HG03342 (cell line): ENCODE results near the gene ADGRD1.
"Not testable (repeated sequence)": the region's sequence is repeated elsewhere in the genome, so short reads cannot be mapped to it uniquely, and the experiment has no call there.

ENCODE experiments used
- ATAC-seq: cut with Tn5 transposase; IDR thresholded peaks from one replicate; pipeline ENCODE4 v1.9.1; 2021; ENCODE audit warnings: mild to moderate bottlenecking, moderate library complexity; ENCODE audit not compliant: unreplicated experiment

ADGRD1 gene

GRCh38 chr12:130937063-130937462 lies 16.6 kb upstream of the ADGRD1 start:
- no peak for ATAC-seq

- ATAC-seq = not testable (repeated sequence)
Observed at GRCh38 chr12:130937546-130937945, 16.2 kb upstream of the ADGRD1 start.

GRCh38 chr12:130938186-130938585 lies 15.5 kb upstream of the ADGRD1 start:
- ATAC-seq = no peak

GRCh38 chr12:130944878-130945277 lies 8.8 kb upstream of the ADGRD1 start:
- no peak for ATAC-seq

GRCh38 chr12:130945786-130946492 lies 7.8 kb upstream of the ADGRD1 start:
- no peak for ATAC-seq

- no peak for ATAC-seq
Observed at GRCh38 chr12:130947028-130947613, 6.6 kb upstream of the ADGRD1 start.

GRCh38 chr12:130948136-130948535 lies 5.6 kb upstream of the ADGRD1 start:
- ATAC-seq = no peak

- ATAC-seq = no peak
Observed at GRCh38 chr12:130948751-130949150, 5.0 kb upstream of the ADGRD1 start.

- no peak for ATAC-seq
Observed at GRCh38 chr12:130949806-130950205, 3.9 kb upstream of the ADGRD1 start.

- ATAC-seq = no peak
Observed at GRCh38 chr12:130951636-130952035, 2.1 kb upstream of the ADGRD1 start.

- no peak for ATAC-seq
Observed at GRCh38 chr12:130952171-130952954, 1.3 kb upstream of the ADGRD1 start.

- ATAC-seq = no peak
Observed at GRCh38 chr12:130954544-130954831, 781 bp downstream of the ADGRD1 start.

- ATAC-seq = no peak
Observed at GRCh38 chr12:130955238-130955816, 1.6 kb downstream of the ADGRD1 start.

GRCh38 chr12:130956009-130956408 lies 2.3 kb downstream of the ADGRD1 start:
- ATAC-seq = no peak

GRCh38 chr12:130956456-130957303 lies 3.0 kb downstream of the ADGRD1 start:
- no peak for ATAC-seq

- no peak for ATAC-seq
Observed at GRCh38 chr12:130957304-130957621, 3.6 kb downstream of the ADGRD1 start.

GRCh38 chr12:130958557-130959140 lies 4.9 kb downstream of the ADGRD1 start:
- ATAC-seq = no peak

GRCh38 chr12:130959632-130960031 lies 5.9 kb downstream of the ADGRD1 start:
- no peak for ATAC-seq

GRCh38 chr12:130960058-130960457 lies 6.4 kb downstream of the ADGRD1 start:
- no peak for ATAC-seq

GRCh38 chr12:130960787-130961186 lies 7.1 kb downstream of the ADGRD1 start:
- no peak for ATAC-seq
